GM21619 (cell line): ENCODE results near the gene TMEM208.
A peak's percentile ranks its signal among the peaks of the same experiment; 100 is the strongest.

ENCODE experiments used
- ATAC-seq: cut with Tn5 transposase; IDR thresholded peaks from one replicate; pipeline ENCODE4 v1.9.1; 2021; ENCODE audit not compliant: unreplicated experiment

TMEM208 gene

GRCh38 chr16:67234180-67234597 lies 7.3 kb downstream of the TMEM208 start:
- ATAC-seq, result no peak

- ATAC-seq, result no peak
These were observed 9.1 kb downstream of the TMEM208 start for GRCh38 chr16:67235816-67236562.

DNA sequence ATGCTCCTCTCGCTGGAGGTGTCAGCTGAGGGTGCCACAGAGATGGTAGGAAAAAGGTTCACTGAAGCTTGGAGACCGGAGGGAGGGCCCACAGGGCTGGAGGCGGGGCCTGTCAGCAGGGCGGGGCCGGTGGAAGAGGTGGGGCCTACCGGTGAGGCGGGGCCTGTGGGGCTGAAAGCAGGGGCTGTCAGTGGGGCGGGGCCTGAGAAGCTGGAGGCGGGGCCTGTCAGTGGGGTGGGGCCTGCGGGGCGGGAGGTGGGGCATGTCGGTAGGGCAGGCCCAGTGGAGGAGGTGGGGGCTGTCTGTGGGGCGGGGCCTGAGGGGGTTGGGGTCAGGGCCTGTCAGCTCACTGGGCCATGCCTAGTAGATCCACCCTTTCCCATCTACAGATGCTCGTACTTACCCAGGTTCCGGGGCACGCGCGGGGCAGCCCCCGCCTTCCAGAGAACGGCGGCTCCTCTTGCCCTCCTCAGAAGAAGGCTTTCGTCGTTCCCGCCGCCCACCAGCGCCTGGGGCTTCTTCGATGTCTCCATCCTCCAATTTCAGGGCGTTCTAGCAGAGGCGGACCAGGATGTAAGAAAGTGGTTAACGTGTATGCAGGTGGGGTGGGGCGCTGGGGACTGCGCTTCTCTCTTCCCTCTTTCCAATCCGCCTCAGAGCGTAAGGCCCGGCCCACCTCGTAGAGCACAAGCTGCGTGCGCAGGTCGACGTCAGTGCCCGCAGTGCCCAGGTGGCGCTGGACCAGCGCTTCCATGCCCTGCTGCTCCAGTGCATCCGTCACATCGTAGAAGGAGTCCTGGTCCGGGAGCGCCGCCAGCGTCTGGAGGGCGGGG lies 9.8 kb downstream of the TMEM208 start:
- ATAC-seq, result no peak

- ATAC-seq, result no peak
These were observed 10.7 kb downstream of the TMEM208 start for GRCh38 chr16:67237396-67238277.

GRCh38 chr16:67238278-67238575 lies 11.3 kb downstream of the TMEM208 start:
- no peak for ATAC-seq

DNA sequence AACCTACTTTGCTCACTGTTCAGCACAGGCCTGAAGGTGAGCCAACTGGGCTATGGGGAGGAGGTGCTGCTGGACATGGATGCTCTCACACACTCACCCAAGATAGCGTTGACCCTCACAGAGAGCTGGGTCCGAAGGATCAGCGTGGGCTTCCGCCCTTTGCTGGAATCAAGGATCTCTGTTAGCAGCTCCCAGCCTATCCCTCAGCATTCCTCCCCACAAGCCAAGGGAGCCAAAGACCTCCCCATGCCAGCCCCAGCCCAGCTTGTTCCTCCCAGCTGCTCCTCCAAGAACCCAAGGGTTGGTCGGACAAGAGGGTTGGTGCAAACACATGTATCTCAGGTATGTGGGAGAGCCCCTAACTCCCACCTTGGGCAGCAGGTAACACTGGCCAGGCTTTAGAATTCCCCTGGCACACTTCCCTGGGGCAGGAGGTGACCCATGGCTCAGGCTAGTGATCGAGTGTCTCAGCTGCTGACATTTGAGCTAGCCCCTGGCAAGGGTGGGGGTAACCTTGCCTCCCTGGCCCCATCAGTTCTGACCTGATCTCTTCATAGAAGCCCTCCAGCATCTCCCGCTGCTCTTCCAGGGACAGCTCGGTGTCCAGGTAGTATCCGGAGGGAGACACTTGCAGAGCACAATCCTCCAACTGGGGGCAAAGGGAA lies 12.0 kb downstream of the TMEM208 start:
- no peak for ATAC-seq

DNA sequence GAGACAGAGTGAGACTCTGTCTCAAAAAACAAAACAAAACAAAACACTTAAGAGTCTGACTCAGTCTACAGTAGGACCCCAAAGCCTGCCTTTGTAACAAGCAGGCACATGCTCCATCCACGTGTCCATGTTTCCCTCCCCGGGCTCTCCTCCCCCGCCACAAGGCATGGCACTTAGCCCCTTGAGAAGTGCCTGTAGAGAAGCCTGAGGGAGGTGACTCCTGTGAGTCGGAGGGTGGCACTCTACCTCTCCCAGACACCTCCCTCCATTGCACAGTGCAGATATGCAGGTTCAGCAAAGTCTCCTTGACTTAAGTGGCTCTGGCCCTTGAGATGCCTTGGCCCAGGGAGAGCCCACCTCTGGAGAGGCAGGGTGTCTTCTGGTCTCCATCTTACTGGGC lies 13.6 kb downstream of the TMEM208 start:
- no peak for ATAC-seq

- ATAC-seq, result no peak
These were observed 14.3 kb downstream of the TMEM208 start for GRCh38 chr16:67241008-67241900.

GRCh38 chr16:67242138-67242730 lies 15.3 kb downstream of the TMEM208 start:
- no peak for ATAC-seq

GRCh38 chr16:67243481-67243880 lies 16.6 kb downstream of the TMEM208 start:
- no peak for ATAC-seq

GRCh38 chr16:67244387-67245185 lies 17.7 kb downstream of the TMEM208 start:
- ATAC-seq, result peak; percentile 43

DNA sequence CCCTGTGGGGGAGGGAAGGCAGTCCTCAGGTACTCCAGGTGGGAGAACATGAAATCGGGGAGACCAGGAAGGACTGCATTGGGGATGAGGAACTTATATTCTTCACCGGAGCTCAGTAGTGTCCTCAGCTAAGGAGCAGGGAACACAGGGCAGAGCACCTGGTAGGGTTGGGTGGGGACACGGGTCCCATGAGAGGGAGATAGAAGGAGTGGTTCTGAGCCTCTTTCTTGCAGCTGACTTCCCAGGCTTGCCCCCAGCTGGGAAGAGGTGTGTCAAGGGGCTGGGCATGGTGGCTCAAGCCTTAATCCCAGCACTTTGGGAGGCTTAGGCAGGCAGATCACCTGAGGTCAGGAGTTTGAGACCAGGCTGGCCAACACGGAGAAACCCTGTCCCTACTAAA lies 18.3 kb downstream of the TMEM208 start:
- no peak for ATAC-seq

- no peak for ATAC-seq
These were observed 18.7 kb downstream of the TMEM208 start for GRCh38 chr16:67245674-67246080.

GRCh38 chr16:67246081-67246755 lies 19.3 kb downstream of the TMEM208 start:
- peak; percentile 19 for ATAC-seq

GRCh38 chr16:67246756-67247191 lies 19.8 kb downstream of the TMEM208 start:
- peak; percentile 7 for ATAC-seq

DNA sequence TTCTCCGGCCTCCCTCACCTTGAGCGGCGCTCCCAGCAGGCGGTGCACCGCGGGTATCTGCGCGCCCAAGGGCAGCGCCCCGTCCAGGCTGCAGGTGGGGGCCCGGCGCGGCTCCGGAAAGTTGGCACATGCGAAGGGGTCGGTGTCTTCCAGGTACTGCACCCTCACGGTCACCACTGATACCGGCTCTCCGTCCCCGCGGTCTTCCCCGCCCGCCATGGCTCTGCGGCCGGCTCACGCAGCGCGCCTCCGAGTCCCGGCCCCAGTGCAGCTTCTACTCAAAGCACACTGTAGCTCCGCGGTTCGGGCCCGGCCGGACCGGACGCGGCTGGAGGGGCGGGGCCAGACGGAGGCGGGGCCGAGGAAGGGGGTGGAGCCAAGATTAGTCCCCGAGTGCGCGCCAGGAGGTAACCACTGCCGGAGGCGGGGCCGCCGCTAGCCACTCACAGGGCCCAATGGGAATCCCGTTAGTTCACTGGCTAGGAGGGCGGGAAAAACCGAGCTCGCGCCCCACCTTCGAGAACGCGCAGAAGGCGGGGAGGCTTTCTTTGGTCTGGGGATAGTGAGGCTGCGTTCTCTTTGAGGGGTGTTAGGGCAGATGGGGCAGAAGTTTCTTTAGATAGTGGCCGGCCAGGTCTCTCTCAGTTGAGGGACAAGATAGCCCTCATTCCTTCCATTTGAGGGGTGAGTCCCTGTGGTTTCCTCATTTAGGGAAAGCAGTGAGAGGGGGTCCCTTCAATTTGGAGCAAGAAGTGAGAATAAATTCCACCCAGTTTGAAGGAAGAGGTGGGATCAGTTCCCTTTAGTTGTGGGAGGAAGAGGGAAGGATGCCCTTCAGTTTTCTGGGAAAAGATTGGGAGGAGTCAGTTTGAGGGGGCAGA lies 20.5 kb downstream of the TMEM208 start, which contains the start of gene FHOD1:
FHOD1 (minus strand) TSS at position 290 of the 881 bp plus-strand sequence; CDS start at position 219, 71 bp downstream.
- peak; percentile 40 for ATAC-seq

DNA sequence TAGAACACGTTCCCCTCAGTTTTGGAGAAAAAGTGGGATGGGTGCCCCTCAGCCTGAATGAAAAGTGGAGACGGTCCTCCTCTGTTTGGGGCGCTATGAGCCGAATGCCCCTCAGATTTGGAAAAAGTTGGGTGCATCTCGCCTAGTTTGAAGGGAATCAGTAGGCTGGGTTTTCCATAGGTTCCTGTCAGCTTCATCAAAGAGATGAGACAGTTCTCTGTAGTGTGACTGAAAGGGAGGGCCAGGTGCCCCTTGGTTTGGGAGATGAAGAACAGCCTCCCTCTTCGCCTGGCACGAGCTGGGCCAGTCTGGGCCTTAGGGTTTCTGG lies 21.1 kb downstream of the TMEM208 start:
- ATAC-seq, result no peak
